Left cardiac atrium (tissue), 4 donors: Measurements from ENCODE around the gene GH2. TPM values are rescaled to one million over a fixed set of nuclear protein-coding genes. Genes with fewer than 3 reads are reported as not detected.
"Not testable (repeated sequence)": the region's sequence is repeated elsewhere in the genome, so short reads cannot be mapped to it uniquely, and the experiment has no call there.

Experiments used
- ATAC-seq, 2 donors: fragments of 200-7000 bp; cut with Tn5 transposase; one replicate each; pipeline ENCODE4 v1.9.1; 2020; ENCODE audit warnings: mild to moderate bottlenecking in 2 of 2, moderate library complexity in 2 of 2
- DNase-seq: peaks from one replicate; pipeline ENCODE4 v3.0.0-alpha.2; 2020
- intact Hi-C, 2 donors: fragments of 100-400 bp; cut with DNase I; formaldehyde crosslinking; loops; one replicate each; pipeline versions ENCODE4 v1.14.1 to v1.15.1; 2022 to 2023
- total RNA-seq, 2 donors: library from RNA; stranded (reverse); fragmentation: NEBNext Ultra II Directional; extraction: Animal tissue kit (Norgen Biotek cat#: 25700); gene quantifications; one replicate each; pipeline ENCODE4 v1.2.1, GENCODE V29; 2021
- donor health status: DM: no; HTN: yes; CAD: no.
- donor health status: DM: no; HTN: yes; CAD: no; lungs with severe emphysema.
- donor health status: DM: yes; HTN: yes; CAD: no.
- donor health status: Dilated cardiomyopathy.

GH2 gene
- total RNA-seq, 2 donors from 2014 or later = not detected

DNA sequence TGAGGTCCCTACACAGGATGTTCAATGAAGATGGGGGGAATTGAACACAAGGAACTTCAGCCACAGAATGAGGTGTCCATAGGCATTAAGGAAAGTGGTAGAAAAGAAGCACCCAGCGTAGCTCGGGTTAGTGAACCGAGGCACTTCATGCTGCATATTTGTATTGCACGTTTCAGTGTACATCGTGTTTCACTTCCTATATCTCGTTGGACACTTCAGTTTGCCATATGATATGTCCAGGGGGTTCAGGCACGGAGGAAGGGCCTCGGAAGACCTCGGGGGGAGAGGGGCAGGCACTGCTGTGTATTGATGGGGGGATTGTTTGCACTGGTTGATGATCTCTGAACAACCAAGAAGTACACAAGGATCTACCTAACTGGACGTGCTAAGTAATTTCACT lies 34.0 kb upstream of the GH2 start:
- ATAC-seq, DNase-seq: not testable (repeated sequence)
- intact Hi-C loops = loop anchor here in 1 of 2 donors (5.0 to 10.0 kb wide), 2 partner anchors 77 to 109 kb away; partner anchors contain the start of gene ICAM2

DNA sequence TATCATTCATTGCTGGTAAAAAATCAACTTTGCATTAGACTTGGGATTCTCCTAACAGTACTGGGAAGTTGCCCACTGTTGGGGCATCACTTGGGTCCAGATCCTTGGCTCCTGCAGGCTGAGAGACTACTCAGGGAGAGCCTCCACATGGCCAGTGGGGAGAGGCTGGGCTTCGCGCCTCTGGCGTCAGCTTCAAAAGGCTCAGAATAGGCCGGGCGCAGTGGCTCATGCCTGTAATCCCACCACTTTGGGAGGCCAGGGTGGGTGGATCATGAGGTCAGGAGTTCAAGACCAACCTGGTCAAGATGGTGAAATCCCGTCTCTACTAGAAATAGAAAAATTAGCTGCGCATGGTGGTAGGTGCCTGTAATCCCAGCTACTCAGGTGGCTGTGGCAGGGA lies 32.7 kb upstream of the GH2 start:
- DNase-seq (no peak), ATAC-seq (no peak)
- intact Hi-C loops = loop anchor here (5.0 to 10.0 kb wide), 3 partner anchors 110 to 218 kb away; partner anchors contain the start of genes ERN1 (in 2 of the 2) and ICAM2 (in 1 of the 2)

DNA sequence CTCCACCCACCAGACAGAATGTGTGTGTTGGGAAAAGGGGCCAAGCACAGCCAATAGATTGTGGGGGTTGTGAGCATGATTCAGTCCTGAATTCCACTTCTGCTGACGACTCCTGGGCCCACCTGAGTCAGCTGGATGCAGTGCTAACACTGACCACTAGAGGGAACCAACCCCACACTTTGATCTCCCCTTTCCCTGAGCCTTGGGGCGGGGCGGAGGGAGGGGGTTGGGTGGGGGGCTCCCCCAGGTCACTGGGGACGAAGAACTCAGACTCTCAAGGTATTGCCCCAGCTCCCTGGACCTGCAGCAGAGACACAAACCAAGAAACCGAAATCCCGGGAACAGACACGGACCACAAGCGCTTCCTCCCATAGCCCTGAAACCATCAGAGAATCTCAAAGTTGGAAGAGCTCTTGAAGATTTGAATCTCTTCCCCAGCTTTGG lies 29.9 kb upstream of the GH2 start:
- DNase-seq (no peak), ATAC-seq (peak; percentile 65 to 69)
- intact Hi-C loops = loop anchor here (5.0 to 10.0 kb wide), 3 partner anchors 113 to 221 kb away; partner anchors contain the start of genes ERN1 (in 2 of the 2) and ICAM2 (in 1 of the 2)

DNA sequence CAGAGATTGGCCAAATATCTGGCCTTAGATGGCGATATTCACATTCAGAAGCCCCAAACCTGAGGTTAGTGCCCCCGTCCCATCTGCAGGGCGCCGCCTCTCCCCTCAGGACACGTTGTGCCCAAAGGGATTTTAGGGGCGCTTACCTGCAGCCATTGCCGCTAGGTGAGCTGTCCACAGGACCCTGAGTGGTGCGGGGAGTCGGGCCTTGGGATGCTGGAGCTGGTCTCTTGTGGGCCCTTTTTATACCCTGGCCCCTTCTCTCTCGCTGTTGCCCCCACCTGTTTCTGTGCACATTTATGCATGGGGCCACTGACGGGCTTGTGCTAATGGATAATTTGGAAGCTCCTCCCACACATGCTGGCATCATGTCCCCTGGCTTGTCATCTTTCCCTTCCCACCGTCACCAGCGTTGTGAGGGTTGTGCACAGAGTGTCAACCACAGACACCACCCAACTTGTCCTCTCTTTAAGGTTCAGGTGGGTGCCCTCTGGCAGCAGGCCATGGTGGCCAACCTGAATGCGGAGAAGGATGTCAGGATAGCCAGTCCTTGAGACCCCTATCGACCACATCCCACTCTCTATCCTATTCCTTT lies 29.4 kb upstream of the GH2 start, which contains the start of gene CSHL1:
CSHL1 (minus strand) TSS at position 218 of the 595 bp plus-strand sequence; CDS start at position 156, 62 bp downstream.
- no peak for ATAC-seq
- no peak for DNase-seq
- intact Hi-C loops = loop anchor here (5.0 to 10.0 kb wide), 3 partner anchors 114 to 221 kb away; partner anchors contain the start of genes ERN1 (in 2 of the 2) and ICAM2 (in 1 of the 2)

DNA sequence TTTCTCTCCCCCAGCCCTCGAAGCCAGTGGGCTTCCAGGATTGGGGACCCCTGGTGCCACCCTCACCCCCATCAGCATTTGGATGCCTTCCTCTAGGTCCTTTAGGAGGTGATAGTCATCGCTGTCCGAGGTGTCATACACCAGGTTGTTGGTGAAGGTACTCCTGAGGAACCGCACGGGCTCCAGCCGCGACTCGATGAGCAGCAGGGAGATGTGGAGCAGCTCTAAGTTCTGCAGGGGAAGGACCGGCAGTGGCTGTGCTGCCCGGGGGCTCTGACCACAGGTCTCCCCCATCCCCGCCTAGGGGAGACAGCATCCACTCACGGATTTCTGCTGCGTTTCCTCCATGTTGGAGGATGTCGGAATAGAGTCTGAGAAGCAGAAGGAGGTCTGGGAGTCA lies 28.4 kb upstream of the GH2 start:
- intact Hi-C loops = loop anchor here (5.0 to 10.0 kb wide), 3 partner anchors 115 to 222 kb away; partner anchors contain the start of genes ERN1 (in 2 of the 2) and ICAM2 (in 1 of the 2)
- no peak for DNase-seq
- ATAC-seq = no peak

DNA sequence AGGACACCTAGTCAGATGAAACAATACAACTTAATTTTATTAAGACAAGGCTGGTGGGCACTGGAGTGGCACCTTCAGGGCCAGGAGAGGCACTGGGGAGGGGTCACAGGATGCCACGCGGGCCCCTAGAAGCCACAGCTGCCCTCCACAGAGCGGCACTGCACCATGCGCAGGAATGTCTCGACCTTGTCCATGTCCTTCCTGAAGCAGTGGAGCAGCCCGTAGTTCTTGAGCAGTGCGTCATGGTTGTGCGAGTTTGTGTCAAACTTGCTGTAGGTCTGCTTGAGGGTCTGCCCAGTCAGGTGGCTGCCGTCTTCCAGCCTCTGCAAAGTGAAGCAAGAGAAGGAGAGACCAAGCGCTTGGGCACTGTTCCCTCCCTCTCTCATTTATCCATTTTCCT lies 27.8 kb upstream of the GH2 start:
- DNase-seq, intact Hi-C loops, ATAC-seq: not testable (repeated sequence)

DNA sequence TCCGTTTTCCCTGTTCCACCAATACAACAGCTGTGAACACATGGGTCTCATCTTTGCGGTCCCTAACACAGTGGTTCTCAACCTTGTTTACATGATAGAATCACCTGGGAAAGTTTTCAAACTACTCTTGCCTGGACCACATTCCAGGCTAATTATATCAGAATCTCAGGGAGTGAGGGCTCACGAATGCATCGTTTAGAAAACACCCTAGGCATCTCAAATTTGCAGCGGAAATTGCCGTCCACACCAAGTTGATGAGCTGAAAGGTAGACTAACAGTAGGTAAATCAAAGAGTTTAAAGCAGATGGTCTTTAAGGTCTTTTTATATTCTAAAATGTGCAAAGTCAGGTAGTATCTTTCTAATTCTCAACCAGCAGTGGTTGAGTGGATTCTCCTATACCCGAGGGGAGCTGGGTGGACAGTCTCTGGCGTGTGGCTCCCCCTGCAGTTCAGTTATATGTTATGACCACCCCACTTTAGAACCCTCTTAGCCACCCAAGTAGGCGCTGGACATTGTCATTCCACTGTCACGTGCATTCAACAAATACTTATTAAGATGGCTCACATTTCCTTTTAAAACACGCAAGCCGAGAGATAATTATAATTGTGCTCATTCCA lies 25.5 kb upstream of the GH2 start:
- DNase-seq, intact Hi-C loops: not testable (repeated sequence)
- peak; percentile 41 to 63 for ATAC-seq

DNA sequence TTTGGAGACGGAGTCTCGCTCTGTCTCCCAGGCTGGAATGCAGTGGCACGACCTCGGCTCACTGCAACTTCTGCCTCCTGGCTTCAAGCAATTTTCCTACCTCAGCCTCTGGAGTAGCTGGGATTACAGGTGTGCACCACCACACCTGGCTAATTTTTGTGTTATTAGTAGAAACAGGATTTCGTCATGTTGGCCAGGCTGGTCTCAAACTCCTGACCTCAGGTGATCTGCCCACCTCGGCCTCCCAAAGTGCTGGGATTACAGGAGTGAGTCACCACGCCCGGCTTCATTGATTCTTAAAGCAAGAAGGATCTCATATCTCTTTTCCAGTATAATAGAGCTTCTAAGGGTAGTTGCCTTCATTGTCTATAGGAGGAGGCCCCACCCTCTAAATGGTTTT lies 23.1 kb upstream of the GH2 start:
- ATAC-seq, intact Hi-C loops, DNase-seq: not testable (repeated sequence)

DNA sequence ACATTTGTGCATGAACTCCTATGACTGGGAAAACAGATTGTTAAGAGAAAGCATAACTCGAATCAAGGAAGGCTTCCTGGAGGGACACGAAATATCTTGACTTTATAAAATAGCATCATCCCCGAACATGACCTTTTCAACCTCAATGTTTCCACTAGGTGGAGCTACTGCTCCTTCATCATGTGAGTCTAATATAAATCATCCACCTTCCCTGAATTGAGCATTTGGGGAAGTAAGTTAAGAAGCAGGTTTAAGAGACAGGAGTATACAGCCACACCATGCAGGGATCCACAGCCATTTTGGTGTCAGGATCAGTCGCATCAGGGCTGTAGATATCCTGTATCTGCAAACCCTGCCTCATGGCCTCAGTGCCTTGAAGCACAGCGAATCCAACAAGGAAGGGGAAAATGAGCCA lies 22.1 kb upstream of the GH2 start:
- ATAC-seq, DNase-seq, intact Hi-C loops: not testable (repeated sequence)

DNA sequence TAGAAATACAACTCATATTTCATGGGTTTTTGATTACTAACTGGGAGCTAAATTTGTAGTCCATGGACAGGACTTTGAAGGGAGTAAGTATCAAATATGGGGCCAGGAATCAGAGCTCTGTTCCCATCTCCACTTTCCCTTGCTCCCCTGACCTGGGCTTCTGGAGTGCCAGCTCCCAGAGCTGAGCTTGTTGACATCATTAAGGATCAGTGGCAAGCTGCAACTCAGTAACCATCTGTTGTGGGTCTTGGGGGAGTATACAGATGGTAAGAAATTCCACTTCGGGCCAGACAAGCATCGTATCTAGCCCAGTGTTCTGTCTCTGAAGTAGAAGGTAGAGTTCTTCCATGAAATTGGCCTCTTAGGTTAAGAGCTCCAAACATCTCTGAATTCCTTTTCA lies 20.2 kb upstream of the GH2 start:
- DNase-seq, intact Hi-C loops, ATAC-seq: not testable (repeated sequence)

DNA sequence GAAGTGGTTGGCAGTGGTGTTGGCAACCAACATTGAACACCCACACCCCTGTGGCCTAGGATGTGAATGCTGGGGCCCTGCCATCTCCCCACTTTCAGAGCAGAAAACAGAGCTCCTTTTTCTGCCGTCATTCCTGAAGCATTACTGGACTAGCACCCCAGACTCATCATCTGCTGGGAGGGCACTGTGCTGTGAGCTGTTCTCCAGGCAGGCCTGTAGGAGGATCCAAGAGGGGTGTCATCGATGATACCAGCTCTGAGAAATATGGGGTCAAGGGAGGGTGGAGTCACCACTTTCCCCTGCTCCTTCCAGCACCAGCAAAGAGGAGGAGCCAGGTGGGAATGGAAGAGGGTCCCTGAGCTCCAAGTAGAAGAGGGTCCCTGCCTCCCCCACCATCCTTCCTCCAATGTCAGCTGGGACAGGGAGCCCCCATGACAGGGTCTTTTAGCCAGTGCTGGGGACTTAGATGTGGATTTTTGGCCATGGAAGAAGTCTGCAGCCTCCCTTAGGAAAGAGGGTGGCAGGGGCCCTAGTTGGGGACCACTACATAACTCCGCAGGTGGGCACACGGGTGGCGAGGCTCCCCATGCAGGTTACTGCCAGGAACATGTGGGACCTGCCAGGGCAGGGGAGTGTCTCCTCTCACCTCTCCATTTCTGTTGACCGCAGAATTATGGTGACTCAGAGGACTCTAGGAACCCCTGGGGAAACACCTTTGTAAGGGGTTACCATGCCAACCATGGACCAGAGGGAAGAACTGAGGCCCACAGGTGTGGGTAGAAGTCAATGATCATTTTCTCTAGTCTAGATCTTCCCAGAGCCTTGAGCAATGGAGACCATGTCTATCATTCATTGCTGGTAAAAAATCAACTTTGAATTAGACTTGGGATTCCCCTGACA lies 17.4 kb upstream of the GH2 start:
- intact Hi-C loops, DNase-seq, ATAC-seq: not testable (repeated sequence)

DNA sequence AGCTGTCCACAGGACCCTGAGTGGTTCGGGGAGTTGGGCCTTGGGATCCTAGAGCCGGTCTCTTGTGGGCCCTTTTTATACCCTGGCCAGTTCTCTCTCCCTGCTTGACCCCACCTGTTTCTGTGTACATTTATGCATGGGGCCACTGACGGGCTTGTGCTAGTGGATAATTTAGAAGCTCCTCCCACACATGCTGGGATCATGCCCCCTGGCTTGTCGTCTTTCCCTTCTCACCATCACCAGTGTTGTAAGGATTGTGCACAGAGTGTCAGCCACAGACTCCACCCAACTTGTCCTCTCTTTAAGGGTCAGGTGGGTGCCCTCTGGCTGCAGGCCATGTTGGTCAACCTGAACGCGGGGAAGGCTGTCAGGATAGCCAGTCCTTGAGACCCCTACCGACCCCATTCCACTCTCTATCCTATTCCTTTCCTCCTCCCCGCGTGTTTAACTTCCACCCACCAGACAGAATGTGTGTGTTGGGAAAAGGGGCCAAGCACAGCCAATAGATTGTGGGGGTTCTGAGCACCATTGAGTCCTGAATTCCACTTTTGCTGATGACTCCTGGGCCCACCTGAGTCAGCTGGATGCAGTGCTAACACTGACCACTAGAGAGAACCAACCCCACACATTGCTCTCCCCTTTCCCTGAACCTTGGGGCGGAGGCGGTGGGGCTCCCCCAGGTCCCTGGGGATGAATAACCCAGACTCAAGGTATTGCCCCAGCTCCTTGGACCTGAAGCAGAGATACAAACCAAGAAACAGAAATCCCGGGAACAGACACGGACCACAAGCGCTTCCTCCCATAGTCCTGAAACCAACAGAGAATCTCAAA lies 15.0 kb upstream of the GH2 start, which contains the start of gene CSH1:
CSH1 (minus strand) TSS at position 51 of the 831 bp plus-strand sequence. CDS start 63 bp downstream, outside the sequence.
- intact Hi-C loops, ATAC-seq, DNase-seq: not testable (repeated sequence)

DNA sequence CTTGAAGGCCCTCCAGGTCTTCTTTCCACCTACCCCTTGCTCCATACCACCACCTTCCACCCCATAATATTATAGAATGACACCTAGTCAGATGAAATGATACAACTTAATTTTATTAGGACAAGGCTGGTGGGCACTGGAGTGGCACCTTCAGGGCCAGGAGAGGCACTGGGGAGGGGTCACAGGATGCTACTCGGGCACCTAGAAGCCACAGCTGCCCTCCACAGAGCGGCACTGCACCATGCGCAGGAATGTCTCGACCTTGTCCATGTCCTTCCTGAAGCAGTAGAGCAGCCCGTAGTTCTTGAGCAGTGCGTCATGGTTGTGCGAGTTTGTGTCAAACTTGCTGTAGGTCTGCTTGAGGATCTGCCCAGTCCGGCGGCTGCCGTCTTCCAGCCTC lies 13.1 kb upstream of the GH2 start:
- intact Hi-C loops, ATAC-seq, DNase-seq: not testable (repeated sequence)

DNA sequence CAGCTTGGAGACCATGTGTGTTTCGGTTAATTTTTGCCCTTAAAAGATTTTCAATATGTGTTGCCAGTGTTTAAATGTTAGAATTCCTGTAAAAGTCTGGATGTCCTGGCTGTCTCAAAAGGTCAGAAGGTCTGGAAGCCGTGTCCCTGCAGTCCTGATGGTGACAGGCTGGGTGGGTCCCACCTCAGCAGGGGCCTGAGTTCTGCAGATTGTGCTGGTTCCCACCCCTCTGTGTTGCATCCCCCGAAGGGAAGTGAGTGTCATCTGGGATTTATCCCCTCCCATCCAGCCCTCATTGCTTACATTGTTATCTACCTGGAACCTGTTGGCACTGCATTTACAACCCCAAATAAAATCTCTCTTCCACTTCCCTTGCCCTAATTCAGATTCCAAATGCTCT lies 12.3 kb upstream of the GH2 start:
- ATAC-seq, intact Hi-C loops, DNase-seq: not testable (repeated sequence)

DNA sequence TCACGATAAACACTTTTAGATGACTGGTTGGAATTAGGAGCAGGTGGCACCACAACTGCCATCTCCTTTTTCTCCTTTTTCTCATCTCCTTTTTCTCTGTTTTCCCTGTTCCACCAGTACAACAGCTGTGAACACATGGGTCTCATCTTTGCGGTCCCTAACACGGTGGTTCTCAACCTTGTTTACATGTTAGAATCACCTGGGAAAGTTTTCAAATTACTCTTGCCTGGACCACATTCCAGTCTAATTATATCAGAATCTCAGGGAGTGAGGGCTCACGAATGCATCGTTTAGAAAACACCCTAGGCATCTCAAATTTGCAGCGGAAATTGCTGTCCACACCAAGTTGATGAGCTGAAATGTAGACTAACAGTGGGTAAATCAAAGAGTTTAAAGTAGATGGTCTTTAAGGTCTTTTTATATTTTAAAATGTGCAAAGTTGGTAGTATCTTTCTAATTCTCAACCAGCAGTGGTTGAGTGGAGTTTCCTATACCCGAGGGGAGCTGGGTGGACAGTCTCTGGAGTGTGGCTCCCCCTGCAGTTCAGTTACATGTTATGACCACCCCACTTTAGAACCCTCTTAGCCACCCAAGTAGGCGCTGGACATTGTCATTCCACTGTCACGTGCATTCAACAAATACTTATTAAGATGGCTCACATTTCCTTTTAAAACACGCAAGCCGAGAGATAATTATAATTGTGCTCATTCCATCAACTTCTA lies 10.7 kb upstream of the GH2 start:
- DNase-seq, intact Hi-C loops, ATAC-seq: not testable (repeated sequence)

DNA sequence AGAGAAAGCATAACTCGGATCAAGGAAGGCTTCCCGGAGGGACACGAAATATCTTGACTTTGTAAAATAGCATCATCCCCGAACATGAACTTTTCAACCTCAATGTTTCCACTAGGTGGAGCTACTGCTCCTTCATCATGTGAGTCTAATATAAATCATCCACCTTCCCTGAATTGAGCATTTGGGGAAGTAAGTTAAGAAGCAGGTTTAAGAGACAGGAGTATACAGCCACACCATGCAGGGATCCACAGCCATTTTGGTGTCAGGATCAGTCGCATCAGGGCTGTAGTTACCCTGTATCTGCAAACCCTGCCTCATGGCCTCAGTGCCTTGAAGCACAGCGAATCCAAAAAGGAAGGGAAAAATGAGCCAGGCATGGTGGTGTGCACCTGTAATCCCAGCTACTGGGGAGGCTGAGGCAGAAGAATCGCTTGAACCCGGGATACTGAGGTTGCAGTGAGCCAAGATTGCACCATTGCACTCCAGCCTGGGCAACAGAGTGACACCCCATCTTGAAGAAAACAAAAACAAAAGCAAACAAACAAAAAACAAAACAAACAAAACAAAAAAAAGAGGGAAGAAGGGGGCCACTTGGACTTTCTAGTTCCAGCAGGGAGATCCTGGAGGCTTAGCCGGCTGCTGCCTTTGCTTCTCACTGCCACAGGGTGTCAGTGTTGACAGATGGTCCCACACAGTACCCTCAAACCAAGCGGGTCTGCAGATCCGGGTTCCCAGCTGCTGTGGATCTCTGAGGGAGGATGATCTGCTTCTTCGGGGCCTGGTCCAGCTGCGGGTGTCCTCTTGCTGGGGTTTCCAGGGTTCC lies 7.5 kb upstream of the GH2 start:
- intact Hi-C loops, DNase-seq: not testable (repeated sequence)
- peak; percentile 78 to 84 for ATAC-seq
